Ovary (tissue), 9 donors: ENCODE results near the gene HBZ. TPM values are rescaled to one million over a fixed set of nuclear protein-coding genes. Genes with fewer than 3 reads are reported as not detected.
A peak's percentile ranks its signal among the peaks of the same experiment; 100 is the strongest.
"Not testable (repeated sequence)": the region's sequence is repeated elsewhere in the genome, so short reads cannot be mapped to it uniquely, and the experiment has no call there.

ENCODE experiments used
- DNase-seq, 5 donors: peaks; one replicate each; pipeline ENCODE4 v3.0.0-alpha.2; 2019 to 2020
- H3K27ac ChIP-seq, 2 donors: fragments of 200-600 bp; one replicate each; pipeline versions ENCODE4 v1.5.1 to v1.8.0; 2019 to 2022
- H3K27me3 ChIP-seq: fragments of 200-600 bp; one replicate; pipeline ENCODE4 v1.8.0; 2022
- H3K36me3 ChIP-seq: fragments of 200-600 bp; sonication (generic); one replicate; pipeline ENCODE4 v1.5.1; 2019
- H3K4me1 ChIP-seq: one replicate; pipeline ENCODE4 v1.8.1; 2013; ENCODE audit warnings: mild to moderate bottlenecking, moderate library complexity; ENCODE audit not compliant: insufficient read depth
- H3K4me3 ChIP-seq: fragments of 200-600 bp; sonication (generic); one replicate; pipeline ENCODE4 v1.5.1; 2017
- H3K9me3 ChIP-seq, 2 donors: fragments of 200-600 bp in 1 of 2; sonication (generic) in 1 of 2; one replicate each; pipeline versions ENCODE4 v1.5.1 to v1.8.1; 2013 to 2019; ENCODE audit warnings: mild to moderate bottlenecking in 1 of 2, moderate library complexity in 1 of 2
- CTCF ChIP-seq, 3 donors: fragments of 450-650 bp in 2 of 3; fragments of 200-600 bp in 1 of 3; IDR thresholded peaks; one replicate each; pipeline versions ENCODE4 v1.5.1 to v1.8.0; 2016 to 2022; ENCODE audit warnings: antibody characterized with exemption in 3 of 3, mild to moderate bottlenecking in 1 of 3
- EP300 ChIP-seq: sonication (generic); formaldehyde crosslinking; IDR thresholded peaks from one replicate; pipeline ENCODE4 v1.6.1; 2017; ENCODE audit warnings: antibody characterized with exemption
- POLR2A ChIP-seq: fragments of 450-650 bp; IDR thresholded peaks from one replicate; pipeline ENCODE4 v1.6.1; 2017; ENCODE audit warnings: antibody characterized with exemption, mild to moderate bottlenecking, moderate library complexity
- WGBS, 3 donors: extraction: QIAGEN DNeasy Blood & Tissue Kit in 1 of 3; methylation state at CpG; one replicate each; pipeline versions ENCODE4 v1.1.5 to v1.1.7; 2013 to 2017; 5-methylcytosine and 5-hydroxymethylcytosine counted together
- intact Hi-C, 4 donors: fragments of 100-400 bp; cut with DNase I; formaldehyde crosslinking; loops; one replicate each; pipeline versions ENCODE4 v1.11.0 to v1.15.1; 2022 to 2023
- polyA plus RNA-seq, 2 donors: library from polyadenylated mRNA; stranded (reverse); fragments of 200-250 nt in 1 of 2; fragments of 350-450 nt in 1 of 2; fragmentation: Illumina TruSeq in 1 of 2; extraction: RNeasy Lipid Tissue Mini Kit (QIAGEN cat#74804) in 1 of 2; gene quantifications; one replicate each; pipeline ENCODE4 v1.2.3, GENCODE V29; 2013 to 2014
- total RNA-seq, 7 donors: library from RNA; depleted of rRNA in 2 of 7; stranded (reverse); fragments of >200 nt in 2 of 7; fragmentation: NEBNext Ultra II Directional in 3 of 7; extraction: Animal tissue kit (Norgen Biotek cat#: 25700) in 3 of 7; gene quantifications; one replicate each; pipeline versions ENCODE4 v1.1.0 to v1.2.4, GENCODE V29; 2016 to 2023
- donor health status: DM: no; HTN: no; CAD: no; lungs with moderate emphysema.
- donor health status: DM: no; HTN: no; CAD: no.
- donor health status: Bipolar disorder and iron deficiency.
- donor health status: DM: yes; HTN: yes; CAD: no.
- donor health status: DM: no; HTN: no; CAD: no.
- donor health status: DM: yes; HTN: yes; CAD: no.

The HBZ gene
- total and polyA plus RNA-seq, 9 donors = 0.28 TPM; not detected in 8

DNA sequence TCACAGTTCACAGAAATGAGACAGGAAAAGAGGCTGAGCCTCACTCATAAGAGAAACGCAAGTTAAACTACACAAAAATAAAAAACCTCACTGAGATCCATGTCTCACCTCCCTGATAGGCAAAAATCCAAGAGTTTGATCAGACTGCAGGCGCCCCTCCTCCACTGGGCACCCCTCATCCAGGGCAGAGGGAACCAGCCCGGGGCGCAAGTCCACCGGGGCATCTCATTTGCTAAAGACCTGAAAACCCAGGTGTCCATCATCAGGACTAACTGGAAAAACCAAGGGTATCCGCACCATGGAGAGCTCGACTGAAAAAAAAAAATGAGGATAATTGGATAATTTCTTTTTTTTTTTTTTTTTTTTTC lies 2.6 kb downstream of the HBZ start:
- TF ChIP-seq EP300 (no peak), POLR2A (no peak), CTCF (IDR thresholded peaks at IDR 0.05) (no peak)
- no peak overlapping the region for H3K27ac ChIP-seq
- WGBS, 3 donors = 48 to 66% (median 54%) methylated on average over 7 of the region's 7 CpGs
- no peaks in the 10 kb centered on the region for H3K9me3 ChIP-seq
- intact Hi-C loops = no loop called here
- H3K4me3 ChIP-seq = no peak overlapping the region
- H3K36me3 ChIP-seq = no peaks in the 10 kb centered on the region
- peak in 1 of 5 donors; percentile 17 for DNase-seq
- peaks cover 6% of the 10 kb centered on the region for H3K4me1 ChIP-seq
- no peaks in the 10 kb centered on the region for H3K27me3 ChIP-seq

- Histone ChIP-seq H3K9me3 (no peaks in the 10 kb centered on the region), H3K27ac (no peak overlapping the region), H3K4me3 (no peak overlapping the region), H3K4me1 (peaks cover 4% of the 10 kb centered on the region), H3K27me3 (no peaks in the 10 kb centered on the region), H3K36me3 (no peaks in the 10 kb centered on the region)
- intact Hi-C loops = no loop called here
- DNase-seq = no peak
- WGBS, 3 donors = 41 to 56% (median 52%) methylated on average over 6 of the region's 6 CpGs
- TF ChIP-seq CTCF (IDR thresholded peaks at IDR 0.05) (no peak), POLR2A (no peak), EP300 (no peak)
Measured at GRCh38 chr16:159136-159849, 6.8 kb downstream of the HBZ start.

DNA sequence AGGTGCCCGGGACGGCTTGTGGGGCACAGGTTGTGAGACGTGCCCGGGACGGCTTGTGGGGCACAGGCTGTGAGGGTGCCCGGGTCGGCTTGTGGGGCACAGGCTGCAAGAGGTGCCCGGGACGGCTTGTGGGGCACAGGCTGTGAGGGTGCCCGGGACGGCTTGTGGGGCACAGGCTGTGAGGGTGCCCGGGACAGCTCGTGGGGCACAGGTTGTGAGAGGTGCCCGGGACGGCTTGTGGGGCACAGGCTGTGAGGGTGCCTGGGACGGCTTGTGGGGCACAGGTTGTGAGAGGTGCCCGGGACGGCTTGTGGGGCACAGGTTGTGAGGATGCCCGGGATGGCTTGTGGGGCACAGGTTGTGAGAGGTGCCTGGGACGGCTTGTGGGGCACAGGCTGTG lies 7.8 kb downstream of the HBZ start:
- 63 to 100% (median 70%) methylated on average over 2 to 20 of the region's 20 CpGs for WGBS, 3 donors
- H3K27me3 ChIP-seq, intact Hi-C loops, H3K36me3 ChIP-seq, H3K4me1 ChIP-seq, H3K9me3 ChIP-seq, H3K27ac ChIP-seq, DNase-seq, H3K4me3 ChIP-seq: not testable (repeated sequence)

GRCh38 chr16:160691-161190 lies 8.3 kb downstream of the HBZ start:
- Histone ChIP-seq H3K4me1 (peaks cover 3% of the 10 kb centered on the region), H3K4me3 (no peak overlapping the region), H3K27me3 (no peaks in the 10 kb centered on the region), H3K36me3 (no peaks in the 10 kb centered on the region), H3K9me3 (no peaks in the 10 kb centered on the region), H3K27ac (no peak overlapping the region)
- intact Hi-C loops = no loop called here
- TF ChIP-seq CTCF (IDR thresholded peaks at IDR 0.05) (no peak), EP300 (no peak), POLR2A (no peak)
- DNase-seq = no peak
- WGBS, 3 donors = 57 to 69% (median 62%) methylated on average over 14 to 18 of the region's 18 CpGs

DNA sequence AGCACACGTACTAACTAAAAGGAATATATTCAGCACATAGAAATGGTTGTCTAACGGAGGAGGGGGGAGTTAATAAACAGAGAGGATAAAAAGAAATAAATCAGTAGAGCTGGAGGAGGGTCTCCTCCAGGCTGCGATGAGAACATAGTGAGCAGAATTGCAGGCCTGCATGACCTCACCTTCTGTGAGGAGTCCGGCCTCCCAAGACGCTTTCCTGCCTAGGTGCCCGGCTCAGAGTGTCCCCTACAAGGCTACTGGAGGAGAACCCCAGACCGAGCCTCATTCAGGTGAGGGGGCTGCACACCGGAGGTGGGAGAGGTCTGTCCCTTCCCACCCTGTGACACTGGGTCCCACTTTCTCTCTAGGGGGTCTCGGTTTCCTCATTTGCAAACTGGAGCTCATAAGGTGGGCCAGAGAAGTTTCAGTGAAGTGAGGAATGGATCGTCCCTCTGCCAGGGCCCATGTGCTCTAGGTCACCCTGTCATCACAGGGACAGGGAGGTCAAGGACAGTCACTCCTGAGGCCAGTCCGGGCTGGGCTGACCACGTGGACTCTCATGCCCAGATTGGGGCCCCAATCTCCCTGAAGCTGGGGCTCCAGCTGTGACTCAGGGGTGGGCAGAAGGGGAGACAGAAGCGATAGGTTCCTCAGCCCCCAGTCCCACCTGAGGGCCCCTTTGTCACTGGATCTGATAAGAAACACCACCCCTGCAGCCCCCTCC lies 10.0 kb downstream of the HBZ start:
- Histone ChIP-seq H3K9me3 (no peaks in the 10 kb centered on the region), H3K4me3 (no peak overlapping the region), H3K4me1 (peaks cover 8% of the 10 kb centered on the region), H3K27me3 (no peaks in the 10 kb centered on the region), H3K27ac (no peak overlapping the region), H3K36me3 (no peaks in the 10 kb centered on the region)
- WGBS, 3 donors = 81 to 87% (median 82%) methylated on average over 13 of the region's 13 CpGs
- DNase-seq = no peak
- TF ChIP-seq POLR2A (no peak), EP300 (no peak), CTCF (IDR thresholded peaks at IDR 0.05) (no peak)
- intact Hi-C loops = no loop called here

GRCh38 chr16:163139-163538 lies 10.7 kb downstream of the HBZ start:
- 88 to 94% (median 90%) methylated on average over 6 to 10 of the region's 10 CpGs for WGBS, 3 donors
- H3K4me3 ChIP-seq, H3K9me3 ChIP-seq, H3K4me1 ChIP-seq, DNase-seq, H3K27me3 ChIP-seq, intact Hi-C loops, H3K36me3 ChIP-seq, H3K27ac ChIP-seq: not testable (repeated sequence)

DNA sequence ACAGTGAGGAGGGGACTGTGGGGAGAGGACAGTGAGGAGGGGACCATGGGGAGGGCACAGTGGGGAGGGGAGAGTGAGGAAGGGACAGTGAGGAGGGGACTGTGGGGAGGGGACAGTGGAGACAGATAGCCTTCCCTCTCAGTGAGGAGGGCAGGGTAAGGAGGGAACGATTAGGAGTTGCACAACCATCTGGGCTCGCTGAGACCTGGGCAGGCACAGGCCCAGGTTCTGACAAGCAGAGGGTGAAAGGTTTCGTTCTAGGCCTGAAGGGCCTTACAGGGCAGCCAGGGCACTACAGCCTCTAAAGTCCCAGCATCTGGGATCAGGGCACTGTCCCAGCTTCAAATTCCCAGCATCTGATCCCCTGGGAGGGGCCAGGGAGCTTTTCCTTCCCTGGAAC lies 11.3 kb downstream of the HBZ start:
- intact Hi-C loops, H3K4me1 ChIP-seq, DNase-seq, H3K27me3 ChIP-seq, H3K4me3 ChIP-seq, H3K27ac ChIP-seq, H3K9me3 ChIP-seq, H3K36me3 ChIP-seq: not testable (repeated sequence)
- 35 to 59% (median 58%) methylated on average over 2 to 3 of the region's 3 CpGs for WGBS, 3 donors
